GM10248 (cell line): Measurements from ENCODE around the gene SLC12A9.
"Not testable (repeated sequence)": the region's sequence is repeated elsewhere in the genome, so short reads cannot be mapped to it uniquely, and the experiment has no call there.

ENCODE experiments used
- CTCF ChIA-PET: fragments of 300-600 bp; sonication (Branson Sonifier 250); formaldehyde crosslinking; extraction: SDS; loops from one replicate; lab custom pipeline; 2021; ENCODE audit warnings: antibody characterized with exemption; lab: Yijun Ruan, JAX
- POLR2A ChIA-PET: fragments of 350-650 bp; sonication (Branson Sonifier 250); formaldehyde crosslinking; extraction: SDS; loops from one replicate; lab custom pipeline; 2020; ENCODE audit warnings: antibody characterized with exemption; lab: Yijun Ruan, JAX
- DNase-seq: peaks from one replicate; pipeline ENCODE4 v3.0.0; 2012; ENCODE audit errors: extremely low spot score
- TF ChIP-seq, protein P1 (sequence below): IDR thresholded peaks from 2 replicates; pipeline ENCODE4 v1.5.1; 2012; ENCODE audit warnings: mild to moderate bottlenecking, low read depth; ENCODE audit errors: extremely low read depth, missing control alignments, control extremely low read depth

Gene SLC12A9

DNA sequence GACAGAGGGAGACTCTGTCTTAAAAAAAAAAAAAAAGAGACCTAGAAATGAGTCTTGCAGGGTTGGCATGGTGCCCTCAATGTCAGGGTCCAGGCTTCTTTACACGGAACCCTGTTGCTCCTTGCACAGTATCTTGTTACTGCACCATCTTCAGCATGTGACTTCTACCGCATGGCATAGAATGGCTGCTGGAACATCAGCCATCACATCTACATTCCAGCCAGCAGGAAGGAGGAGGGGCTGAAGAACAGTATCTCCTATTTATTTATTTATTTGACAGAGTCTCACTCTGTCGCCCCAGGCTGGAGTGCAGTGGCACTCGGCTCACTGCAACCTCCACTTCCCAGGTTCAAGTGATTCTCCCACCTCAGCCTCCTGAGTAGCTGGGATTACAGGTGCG is 46.9 kb downstream of the SLC12A9 start:
- TF ChIP-seq, protein P1, sequence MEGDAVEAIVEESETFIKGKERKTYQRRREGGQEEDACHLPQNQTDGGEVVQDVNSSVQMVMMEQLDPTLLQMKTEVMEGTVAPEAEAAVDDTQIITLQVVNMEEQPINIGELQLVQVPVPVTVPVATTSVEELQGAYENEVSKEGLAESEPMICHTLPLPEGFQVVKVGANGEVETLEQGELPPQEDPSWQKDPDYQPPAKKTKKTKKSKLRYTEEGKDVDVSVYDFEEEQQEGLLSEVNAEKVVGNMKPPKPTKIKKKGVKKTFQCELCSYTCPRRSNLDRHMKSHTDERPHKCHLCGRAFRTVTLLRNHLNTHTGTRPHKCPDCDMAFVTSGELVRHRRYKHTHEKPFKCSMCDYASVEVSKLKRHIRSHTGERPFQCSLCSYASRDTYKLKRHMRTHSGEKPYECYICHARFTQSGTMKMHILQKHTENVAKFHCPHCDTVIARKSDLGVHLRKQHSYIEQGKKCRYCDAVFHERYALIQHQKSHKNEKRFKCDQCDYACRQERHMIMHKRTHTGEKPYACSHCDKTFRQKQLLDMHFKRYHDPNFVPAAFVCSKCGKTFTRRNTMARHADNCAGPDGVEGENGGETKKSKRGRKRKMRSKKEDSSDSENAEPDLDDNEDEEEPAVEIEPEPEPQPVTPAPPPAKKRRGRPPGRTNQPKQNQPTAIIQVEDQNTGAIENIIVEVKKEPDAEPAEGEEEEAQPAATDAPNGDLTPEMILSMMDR = no peak
- CTCF ChIA-PET = interaction anchor here (1.1 to 2.7 kb wide), 4 partner anchors 178 to 383 kb away, joined by 3 to 10 read pairs (median 6); no protein-coding TSS in a partner anchor
- DNase-seq = no peak
- POLR2A ChIA-PET = no interaction called here

DNA sequence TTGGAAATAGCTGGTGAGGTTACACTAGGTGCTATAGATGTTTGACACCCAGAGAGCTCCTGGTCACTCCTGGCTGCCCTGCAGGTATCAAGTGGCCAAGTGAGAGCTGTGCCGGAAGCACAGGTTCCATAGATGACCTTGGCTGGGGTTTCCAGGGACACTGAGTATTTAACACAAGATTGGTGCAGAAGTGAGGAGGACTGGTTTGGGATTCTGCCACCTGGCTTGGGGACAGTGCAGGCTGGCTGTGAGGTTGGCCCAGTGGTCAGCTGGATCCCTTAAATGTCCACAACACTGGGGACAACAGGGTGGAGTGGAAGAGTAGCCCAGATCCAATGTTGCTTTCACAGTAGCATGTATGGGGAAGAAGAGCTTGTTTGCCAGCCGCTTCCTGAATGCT is 48.5 kb downstream of the SLC12A9 start:
- TF ChIP-seq, protein P1 = no peak
- ChIA-PET POLR2A (interaction anchor here (0.7 kb wide), 1 partner anchor 145 kb away, joined by 4 read pairs; no protein-coding TSS in a partner anchor), CTCF (interaction anchor here (1.1 to 3.7 kb wide), 3 partner anchors 57 to 292 kb away, joined by 3 to 11 read pairs (median 5); no protein-coding TSS in a partner anchor)

DNA sequence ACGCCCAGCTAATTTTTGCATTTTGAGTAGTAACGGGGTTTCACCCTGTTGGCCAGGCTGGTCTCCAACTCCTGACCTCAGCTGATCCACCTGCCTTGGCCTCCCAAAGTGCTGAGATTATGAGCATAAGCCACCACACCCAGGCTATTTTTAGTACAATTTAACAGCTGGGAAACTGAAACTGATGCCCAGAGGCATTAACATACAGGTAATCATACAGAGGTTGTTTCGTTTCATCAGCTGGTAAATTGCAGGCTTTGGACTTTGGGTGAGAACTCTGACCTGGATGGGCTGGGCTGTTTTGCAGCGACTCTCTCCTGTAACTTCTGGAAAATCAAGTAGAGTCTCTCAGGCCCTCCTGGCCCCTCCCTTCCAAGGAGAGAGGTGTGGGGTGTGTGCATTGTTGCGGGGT is 49.4 kb downstream of the SLC12A9 start:
- no peak for DNase-seq
- ChIA-PET POLR2A (interaction anchor here (0.7 to 1.0 kb wide), 2 partner anchors 180 to 224 kb away, joined by 3 read pairs; no protein-coding TSS in a partner anchor), CTCF (interaction anchor here (1.1 to 3.7 kb wide), 3 partner anchors 56 to 291 kb away, joined by 3 to 11 read pairs (median 5); no protein-coding TSS in a partner anchor)
- TF ChIP-seq, protein P1 = no peak

More for the DNA sequence above, 48.5 kb downstream of the SLC12A9 start:
- no peak for DNase-seq

DNA sequence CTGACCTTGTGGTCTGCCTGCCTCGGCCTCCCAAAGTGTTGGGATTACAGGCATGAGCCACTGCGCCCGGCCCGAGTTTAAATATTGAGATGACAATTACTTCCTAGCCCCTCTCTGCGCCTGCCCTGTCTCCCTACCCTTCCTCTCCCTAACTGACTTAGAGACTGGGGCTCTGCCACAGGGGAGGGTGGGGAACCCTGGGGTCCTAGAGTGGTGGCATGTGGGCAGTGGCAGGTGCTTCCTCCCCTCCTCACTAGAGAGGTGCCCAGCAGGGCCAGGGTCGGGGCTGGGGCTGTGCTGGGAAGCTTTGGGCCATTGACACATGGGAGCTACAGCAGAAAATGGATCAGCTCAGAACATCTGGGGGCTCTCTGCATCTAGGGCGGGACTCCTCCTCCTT is 50.1 kb downstream of the SLC12A9 start:
- DNase-seq = no peak
- TF ChIP-seq, protein P1 = no peak
- POLR2A ChIA-PET = interaction anchor here (1.0 kb wide), 1 partner anchor 179 kb away, joined by 3 read pairs; no protein-coding TSS in a partner anchor
- CTCF ChIA-PET = interaction anchor here (3.7 kb wide), 1 partner anchor 156 kb away, joined by 11 read pairs; no protein-coding TSS in a partner anchor

DNA sequence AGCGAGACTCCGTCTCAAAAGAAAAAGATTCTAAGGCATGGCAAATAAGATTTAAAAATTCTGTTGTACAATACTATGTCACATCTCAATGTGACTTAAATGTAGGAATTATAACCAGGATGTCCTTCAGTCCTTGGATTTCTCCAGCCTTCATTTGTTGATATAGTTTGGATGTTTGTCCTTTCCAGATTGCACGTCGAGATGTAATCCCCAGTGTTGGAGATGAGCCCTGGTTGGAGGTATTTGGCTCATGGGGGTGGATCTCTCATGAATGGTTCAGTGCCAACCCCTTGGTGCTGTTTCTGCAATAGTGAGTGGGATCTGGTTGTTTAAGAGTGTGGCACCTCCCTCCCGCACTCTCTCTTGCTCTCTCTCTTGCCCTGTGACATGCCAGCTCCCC is 56.0 kb downstream of the SLC12A9 start:
- no peak for DNase-seq
- CTCF ChIA-PET = no interaction called here
- TF ChIP-seq, protein P1 = no peak
- POLR2A ChIA-PET = no interaction called here

DNA sequence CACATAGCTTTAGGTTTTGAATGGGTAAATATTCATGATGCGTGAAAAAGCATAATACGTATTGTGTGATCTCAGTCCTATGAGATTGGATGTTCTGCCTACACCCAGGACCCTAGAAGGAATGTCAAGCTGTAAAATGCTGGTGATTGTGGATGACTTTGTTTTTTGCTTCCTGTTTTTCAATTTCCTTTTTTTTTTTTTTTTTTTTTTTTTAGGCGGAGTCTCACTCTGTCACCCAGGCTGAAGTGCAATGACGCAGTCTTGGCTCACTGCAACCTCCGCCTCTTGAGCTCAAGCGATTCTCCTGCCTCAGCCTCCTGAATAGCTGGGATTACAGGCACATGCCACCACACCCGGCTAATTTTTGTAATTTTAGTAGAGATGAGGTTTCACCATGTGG is 57.9 kb downstream of the SLC12A9 start:
- CTCF ChIA-PET = interaction anchor here (0.8 to 1.1 kb wide), 3 partner anchors 13 to 167 kb away, joined by 3 to 4 read pairs (median 3); no protein-coding TSS in a partner anchor
- POLR2A ChIA-PET, DNase-seq: not testable (repeated sequence)

DNA sequence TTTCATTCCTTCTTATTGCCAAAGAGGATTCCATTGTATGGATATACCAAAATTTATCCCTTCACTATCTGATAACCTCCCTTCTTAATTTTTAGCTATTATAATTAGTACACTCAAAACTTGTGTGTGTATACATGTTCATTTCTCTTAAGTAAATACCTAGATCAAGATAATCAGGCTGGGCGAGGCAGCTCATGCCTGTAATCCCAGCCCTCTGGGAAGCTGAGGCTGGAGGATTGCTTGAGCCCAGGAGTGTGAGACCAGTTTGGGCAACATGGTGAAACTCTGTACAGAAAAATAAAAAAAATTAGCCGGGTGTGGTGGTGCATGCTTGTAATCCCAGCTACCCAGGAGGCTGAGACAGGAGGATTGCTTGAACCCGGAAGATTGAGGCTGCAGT is 59.0 kb downstream of the SLC12A9 start:
- POLR2A ChIA-PET = no interaction called here
- TF ChIP-seq, protein P1 = no peak
- CTCF ChIA-PET = interaction anchor here (1.1 kb wide), 2 partner anchors 11 to 166 kb away, joined by 3 to 4 read pairs; no protein-coding TSS in a partner anchor
- no peak for DNase-seq
